Measurements from ENCODE around the gene CCL20.

DNA sequence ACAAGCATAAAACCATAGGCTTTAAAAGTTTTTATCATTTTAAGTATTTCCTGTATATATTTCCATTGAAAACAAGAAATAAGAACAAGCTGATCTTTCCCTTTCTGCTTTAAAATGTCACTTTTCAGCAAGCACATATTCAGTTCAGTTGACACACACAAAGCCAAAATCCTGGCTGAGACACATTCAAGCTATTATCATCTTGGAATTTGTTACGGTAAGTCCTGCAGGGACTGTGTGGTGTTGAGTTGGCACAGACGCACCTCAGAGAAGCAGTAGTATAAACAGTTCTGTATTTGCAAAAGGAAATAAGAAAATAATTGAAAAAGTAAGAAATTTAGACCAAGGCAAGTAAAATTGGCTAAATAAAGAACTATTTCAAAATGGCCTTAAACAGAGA is 47.4 kb downstream of the CCL20 start:
- TF ChIP-seq, protein P1, sequence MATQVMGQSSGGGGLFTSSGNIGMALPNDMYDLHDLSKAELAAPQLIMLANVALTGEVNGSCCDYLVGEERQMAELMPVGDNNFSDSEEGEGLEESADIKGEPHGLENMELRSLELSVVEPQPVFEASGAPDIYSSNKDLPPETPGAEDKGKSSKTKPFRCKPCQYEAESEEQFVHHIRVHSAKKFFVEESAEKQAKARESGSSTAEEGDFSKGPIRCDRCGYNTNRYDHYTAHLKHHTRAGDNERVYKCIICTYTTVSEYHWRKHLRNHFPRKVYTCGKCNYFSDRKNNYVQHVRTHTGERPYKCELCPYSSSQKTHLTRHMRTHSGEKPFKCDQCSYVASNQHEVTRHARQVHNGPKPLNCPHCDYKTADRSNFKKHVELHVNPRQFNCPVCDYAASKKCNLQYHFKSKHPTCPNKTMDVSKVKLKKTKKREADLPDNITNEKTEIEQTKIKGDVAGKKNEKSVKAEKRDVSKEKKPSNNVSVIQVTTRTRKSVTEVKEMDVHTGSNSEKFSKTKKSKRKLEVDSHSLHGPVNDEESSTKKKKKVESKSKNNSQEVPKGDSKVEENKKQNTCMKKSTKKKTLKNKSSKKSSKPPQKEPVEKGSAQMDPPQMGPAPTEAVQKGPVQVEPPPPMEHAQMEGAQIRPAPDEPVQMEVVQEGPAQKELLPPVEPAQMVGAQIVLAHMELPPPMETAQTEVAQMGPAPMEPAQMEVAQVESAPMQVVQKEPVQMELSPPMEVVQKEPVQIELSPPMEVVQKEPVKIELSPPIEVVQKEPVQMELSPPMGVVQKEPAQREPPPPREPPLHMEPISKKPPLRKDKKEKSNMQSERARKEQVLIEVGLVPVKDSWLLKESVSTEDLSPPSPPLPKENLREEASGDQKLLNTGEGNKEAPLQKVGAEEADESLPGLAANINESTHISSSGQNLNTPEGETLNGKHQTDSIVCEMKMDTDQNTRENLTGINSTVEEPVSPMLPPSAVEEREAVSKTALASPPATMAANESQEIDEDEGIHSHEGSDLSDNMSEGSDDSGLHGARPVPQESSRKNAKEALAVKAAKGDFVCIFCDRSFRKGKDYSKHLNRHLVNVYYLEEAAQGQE (IDR thresholded peaks at IDR 0.05; ENCODE audit: low read depth), result no peak
- TF ChIP-seq RAD21 (IDR thresholded peaks at IDR 0.05; ENCODE audit: low read depth) (no peak), EP300 (IDR thresholded peaks at IDR 0.05; ENCODE audit: borderline replicate concordance) (no peak), TEAD4 (IDR thresholded peaks at IDR 0.05) (no peak), CEBPB (IDR thresholded peaks at IDR 0.05) (no peak), YY1 (IDR thresholded peaks at IDR 0.05; ENCODE audit: low read depth) (no peak), EGR1 (IDR thresholded peaks at IDR 0.05) (no peak), FOXM1 (IDR thresholded peaks at IDR 0.05; ENCODE audit: borderline replicate concordance, low read depth) (no peak), TAF1 (IDR thresholded peaks at IDR 0.05; ENCODE audit: low read depth) (no peak), CREB1 (IDR thresholded peaks at IDR 0.05; ENCODE audit: low read depth) (no peak), NFIC (IDR thresholded peaks at IDR 0.05) (no peak), TCF12 (IDR thresholded peaks at IDR 0.05; ENCODE audit: low read depth) (no peak)
- TF ChIP-seq, protein P2, sequence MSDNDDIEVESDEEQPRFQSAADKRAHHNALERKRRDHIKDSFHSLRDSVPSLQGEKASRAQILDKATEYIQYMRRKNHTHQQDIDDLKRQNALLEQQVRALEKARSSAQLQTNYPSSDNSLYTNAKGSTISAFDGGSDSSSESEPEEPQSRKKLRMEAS (IDR thresholded peaks at IDR 0.05), result no peak
